ENCODE results near the gene RNF6. TPM values are rescaled to one million over a fixed set of nuclear protein-coding genes. Genes with fewer than 3 reads are reported as not detected.

RNF6 gene
- total RNA-seq, 1 experiment from 2014 or later, result 33.2 TPM

GRCh38 chr13:26208287-26208686 is 13.8 kb downstream of the RNF6 start:
- Histone ChIP-seq H3K9me3 (ENCODE audit: control insufficient read depth in 1 of 2, insufficient read depth in 1 of 2, low read depth in 1 of 2, low read length in 2 of 2) (no peaks in the 10 kb centered on the region), H3K9ac (ENCODE audit: low read length) (no peak overlapping the region), H3K4me1 (ENCODE audit: control insufficient read depth in 1 of 2, insufficient read depth in 2 of 2, low read length in 2 of 2) (no peaks in the 10 kb centered on the region), H3K4me3 (replicated peaks in 1 of 2; ENCODE audit: low read depth in 1 of 2, low read length in 2 of 2) (no peak overlapping the region), H2AFZ (ENCODE audit: low read depth, low read length, poor library complexity, severe bottlenecking) (no peak overlapping the region), H3K79me2 (ENCODE audit: insufficient read depth, low read length) (no peaks in the 10 kb centered on the region), H3K36me3 (ENCODE audit: control insufficient read depth in 1 of 2, insufficient read depth in 2 of 2, low read length in 2 of 2) (peaks cover 13 to 18% of the 10 kb centered on the region in 2 experiments; a peak in 3 of 4 replicates), H3K27me3 (ENCODE audit: insufficient read depth, low read length) (no peaks in the 10 kb centered on the region), H3K4me2 (ENCODE audit: low read length) (no peak overlapping the region), H3K27ac (ENCODE audit: low read depth, low read length) (no peak overlapping the region), H4K20me1 (ENCODE audit: insufficient read depth) (no peaks in the 10 kb centered on the region), H3K9me2 (ENCODE audit: insufficient read depth) (no peaks in the 10 kb centered on the region)
- no TSS peak for BruUV-seq (replicated peaks)
- ATAC-seq (no peak), DNase-seq (ENCODE audit: low read depth, low spot score) (no peak)
- intact Hi-C loops (cut with micrococcal nuclease), result no loop called here
- ChIA-PET RAD21 (ENCODE audit: low non-redundant PET in 1 of 2, low total read pairs in 2 of 2, uncharacterized antibody in 2 of 2, unreplicated experiment in 2 of 2) (no interaction called here), POLR2A (no interaction called here), CTCF (no interaction called here)
- TF ChIP-seq ZNF274 (IDR thresholded peaks at IDR 0.05; ENCODE audit: low read depth, low read length) (no peak), EZH2phosphoT487 (IDR thresholded peaks at IDR 0.05; ENCODE audit: borderline replicate concordance) (no peak), ELF1 (IDR thresholded peaks at IDR 0.05; ENCODE audit: borderline replicate concordance, low read depth) (no peak), TCF7L2 (IDR thresholded peaks at IDR 0.05; ENCODE audit: borderline replicate concordance, extremely low read depth, insufficient read depth, insufficient read length) (no peak), YY1 (IDR thresholded peaks at IDR 0.05; ENCODE audit: extremely low read depth, insufficient replicate concordance, low read depth, low read length) (no peak), SIN3A (IDR thresholded peaks at IDR 0.05; ENCODE audit: low read depth) (no peak), POLR2AphosphoS5 (IDR thresholded peaks at IDR 0.05; ENCODE audit: low read depth, low read length) (no peak), REST (IDR thresholded peaks at IDR 0.05; ENCODE audit: low read depth) (no peak), ZFX (IDR thresholded peaks at IDR 0.05) (no peak), EGR1 (IDR thresholded peaks at IDR 0.05; ENCODE audit: low read depth) (no peak), MAX (IDR thresholded peaks at IDR 0.05) (no peak), CEBPB (IDR thresholded peaks at IDR 0.05; ENCODE audit: low read depth) (no peak)
